Pancreas (tissue), 10 donors: ENCODE data around the gene DNAJC15. TPM values are rescaled to one million over a fixed set of nuclear protein-coding genes. Genes with fewer than 3 reads are reported as not detected.
"Not testable (repeated sequence)": the region's sequence is repeated elsewhere in the genome, so short reads cannot be mapped to it uniquely, and the experiment has no call there.

Experiments used
- ATAC-seq, 4 donors: fragments of 200-7000 bp; cut with Tn5 transposase; one replicate each; pipeline versions ENCODE4 v1.8.0 to v1.9.1; 2020; ENCODE audit warnings: mild to moderate bottlenecking in 4 of 4, moderate library complexity in 4 of 4
- DNase-seq, 6 donors: peaks; one replicate each; pipeline ENCODE4 v3.0.0-alpha.2; 2020
- FAIRE-seq: peaks from 2 replicates; lab custom pipeline; 2012; peaks lifted over from hg19 to GRCh38; lab: Jason Lieb, UNC
- H3K27ac ChIP-seq, 4 donors: fragments of 200-600 bp; sonication (generic); 1 replicate in 3 of 4; 2 replicates in 1 of 4; pipeline versions ENCODE4 v1.5.0 to v1.8.0; 2020
- H3K27me3 ChIP-seq, 4 donors: fragments of 200-600 bp; one replicate each; pipeline ENCODE4 v1.8.0; 2021
- H3K36me3 ChIP-seq, 3 donors: fragments of 200-600 bp; sonication (generic) in 1 of 3; one replicate each; pipeline versions ENCODE4 v1.5.0 to v1.8.0; 2020 to 2021
- H3K4me1 ChIP-seq, 3 donors: fragments of 200-600 bp; one replicate each; pipeline ENCODE4 v1.8.0; 2021
- H3K4me3 ChIP-seq, 4 donors: fragments of 200-600 bp; sonication (generic) in 2 of 4; one replicate each; pipeline versions ENCODE4 v1.5.0 to v1.8.0; 2020 to 2021
- H3K9me3 ChIP-seq, 4 donors: fragments of 200-600 bp; one replicate each; pipeline ENCODE4 v1.8.0; 2021
- WGBS, 2 donors: extraction: QIAGEN DNeasy Blood & Tissue Kit; methylation state at CpG; one replicate each; pipeline ENCODE4 v1.1.7; 2013; 5-methylcytosine and 5-hydroxymethylcytosine counted together
- intact Hi-C, 3 donors: fragments of 100-400 bp; cut with DNase I; formaldehyde crosslinking; loops; one replicate each; pipeline versions ENCODE4 v1.11.1 to v1.14.2; 2022
- polyA plus RNA-seq, 2 donors: library from polyadenylated mRNA; stranded (reverse); fragments of 200-250 nt; gene quantifications; one replicate each; pipeline ENCODE4 v1.2.3, GENCODE V29; 2013
- total RNA-seq, 6 donors: library from RNA; stranded (reverse); fragmentation: NEBNext Ultra II Directional in 4 of 6; extraction: Animal tissue kit (Norgen Biotek cat#: 25700) in 4 of 6; gene quantifications; one replicate each; pipeline versions ENCODE4 v1.2.1 to v1.2.4, GENCODE V29; 2021 to 2023
- TF ChIP-seq, protein P1 (sequence below), 4 donors: fragments of 200-600 bp; sonication (generic) in 3 of 4; IDR thresholded peaks; one replicate each; pipeline versions ENCODE4 v1.5.0 to v1.8.0; 2021; ENCODE audit warnings: antibody characterized with exemption in 4 of 4
- donor health status: healthy with polysubstance abuse.
- donor health status: DM: no; HTN: no; CAD: no; lungs with moderate emphysema.
- donor health status: DM: no; HTN: no; CAD: no.
- donor health status: control.
- donor health status: control.
- donor health status: Bipolar disorder and iron deficiency.
- donor health status: DM: yes; HTN: yes; CAD: no.
- donor health status: DM: no; HTN: no; CAD: no.
- donor health status: DM: no; HTN: no; CAD: no.
- donor health status: DM: yes; HTN: yes; CAD: no.

Gene DNAJC15
- total and polyA plus RNA-seq, 8 donors, result 5.2 to 10.2 (median 6.8) TPM

DNA sequence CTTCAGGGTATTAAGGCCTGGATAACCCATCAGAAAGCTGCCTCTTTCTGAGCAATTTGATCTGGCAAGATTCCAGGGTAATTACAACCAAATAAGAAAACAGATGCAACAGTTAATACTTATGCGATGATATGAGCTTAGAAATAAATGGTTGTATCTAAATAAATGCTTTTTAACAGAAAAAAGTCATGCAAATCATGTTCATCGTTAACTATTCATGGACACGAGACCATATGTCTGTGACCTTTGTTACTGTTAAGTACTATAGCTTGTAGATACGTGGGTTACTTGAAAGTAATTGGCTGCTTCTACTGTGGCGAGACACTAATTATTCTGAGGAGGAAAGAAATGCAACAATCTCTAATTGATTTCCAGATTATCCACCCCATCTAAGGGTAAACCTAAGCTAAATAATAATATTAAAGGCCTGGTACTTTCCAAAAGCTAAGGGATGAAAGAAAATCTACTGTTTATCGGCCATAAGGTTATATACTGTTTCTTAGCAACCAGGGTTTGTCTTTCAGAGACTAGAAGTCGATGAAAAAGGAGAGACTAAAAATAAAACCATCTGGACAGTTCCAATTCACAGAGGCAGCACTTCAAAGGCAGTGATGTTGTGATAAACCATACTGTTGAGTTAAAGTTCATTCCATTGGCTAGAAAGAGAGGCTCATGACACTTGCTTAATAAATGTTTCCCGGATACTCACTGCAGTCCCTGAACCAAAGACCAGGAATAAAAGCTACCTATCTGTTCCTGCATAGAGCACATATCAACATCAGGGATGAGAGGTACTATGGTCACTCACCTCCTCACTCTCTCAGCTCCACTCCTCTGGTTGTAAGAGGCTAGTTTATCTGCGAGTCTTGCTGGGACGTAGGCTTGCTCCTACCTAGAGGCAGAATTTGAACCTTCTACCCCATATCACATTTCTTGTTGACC, 32.8 kb upstream of the DNAJC15 start:
- intact Hi-C loops, result no loop called here
- H3K27me3 ChIP-seq, result no peaks in the 10 kb centered on the region
- 79 to 85% methylated on average over 10 of the region's 10 CpGs for WGBS, 2 donors
- H3K4me1 ChIP-seq, result peaks cover 0 to 7% (median 3%) of the 10 kb centered on the region in 3 donors
- ATAC-seq (peak in 3 of 4 donors; percentile 3 to 33 (median 33)), DNase-seq (no peak), FAIRE-seq (peak; percentile 45)
- H3K36me3 ChIP-seq, result no peaks in the 10 kb centered on the region
- TF ChIP-seq, protein P1, sequence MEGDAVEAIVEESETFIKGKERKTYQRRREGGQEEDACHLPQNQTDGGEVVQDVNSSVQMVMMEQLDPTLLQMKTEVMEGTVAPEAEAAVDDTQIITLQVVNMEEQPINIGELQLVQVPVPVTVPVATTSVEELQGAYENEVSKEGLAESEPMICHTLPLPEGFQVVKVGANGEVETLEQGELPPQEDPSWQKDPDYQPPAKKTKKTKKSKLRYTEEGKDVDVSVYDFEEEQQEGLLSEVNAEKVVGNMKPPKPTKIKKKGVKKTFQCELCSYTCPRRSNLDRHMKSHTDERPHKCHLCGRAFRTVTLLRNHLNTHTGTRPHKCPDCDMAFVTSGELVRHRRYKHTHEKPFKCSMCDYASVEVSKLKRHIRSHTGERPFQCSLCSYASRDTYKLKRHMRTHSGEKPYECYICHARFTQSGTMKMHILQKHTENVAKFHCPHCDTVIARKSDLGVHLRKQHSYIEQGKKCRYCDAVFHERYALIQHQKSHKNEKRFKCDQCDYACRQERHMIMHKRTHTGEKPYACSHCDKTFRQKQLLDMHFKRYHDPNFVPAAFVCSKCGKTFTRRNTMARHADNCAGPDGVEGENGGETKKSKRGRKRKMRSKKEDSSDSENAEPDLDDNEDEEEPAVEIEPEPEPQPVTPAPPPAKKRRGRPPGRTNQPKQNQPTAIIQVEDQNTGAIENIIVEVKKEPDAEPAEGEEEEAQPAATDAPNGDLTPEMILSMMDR (IDR thresholded peaks at IDR 0.05), result no peak
- no peak overlapping the region for H3K4me3 ChIP-seq
- H3K9me3 ChIP-seq, result no peaks in the 10 kb centered on the region
- peak overlapping the region in 2 of 4 donors; percentile 75 to 85 for H3K27ac ChIP-seq

DNA sequence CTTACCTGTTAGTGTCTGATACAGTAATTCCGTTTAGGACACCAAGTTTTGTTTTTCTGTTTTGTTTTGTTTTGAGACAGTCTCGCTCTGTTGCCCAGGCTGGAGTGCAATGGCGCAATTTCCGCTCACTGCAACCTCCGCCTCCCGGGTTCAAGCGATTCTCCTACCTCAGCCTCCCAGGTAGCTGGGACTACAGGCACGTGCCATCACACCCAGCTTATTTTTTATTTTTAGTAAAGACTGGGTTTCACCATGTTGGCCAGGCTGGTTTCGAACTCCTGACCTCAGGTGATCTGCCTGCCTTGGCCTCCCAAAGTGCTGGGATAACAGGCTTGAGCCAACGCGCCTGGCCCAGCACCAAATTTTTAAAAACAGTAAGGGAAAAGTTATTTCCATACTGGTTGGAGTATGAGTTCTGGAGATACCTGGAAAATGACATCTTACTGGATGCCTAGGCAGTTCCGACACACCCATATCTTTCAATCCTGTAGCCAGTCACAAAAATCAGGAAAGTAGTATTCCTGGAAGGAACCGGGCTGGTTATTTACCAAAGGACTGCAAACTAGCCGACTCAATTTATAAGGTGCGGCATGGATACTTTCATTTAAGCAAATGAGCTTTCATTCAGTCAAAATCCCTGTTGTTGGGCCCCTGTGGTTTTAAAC, 32.0 kb upstream of the DNAJC15 start:
- H3K27ac ChIP-seq, result peak overlapping the region; percentile 46 to 85 (median 76)
- H3K27me3 ChIP-seq, H3K36me3 ChIP-seq, DNase-seq, H3K4me1 ChIP-seq, intact Hi-C loops, H3K9me3 ChIP-seq, FAIRE-seq: not testable (repeated sequence)
- WGBS, 2 donors, result 71 to 73% methylated on average over 15 of the region's 15 CpGs
- peak overlapping the region in 3 of 4 donors; percentile 46 to 68 (median 61) for H3K4me3 ChIP-seq
- peak; percentile 14 to 38 (median 33) for ATAC-seq

DNA sequence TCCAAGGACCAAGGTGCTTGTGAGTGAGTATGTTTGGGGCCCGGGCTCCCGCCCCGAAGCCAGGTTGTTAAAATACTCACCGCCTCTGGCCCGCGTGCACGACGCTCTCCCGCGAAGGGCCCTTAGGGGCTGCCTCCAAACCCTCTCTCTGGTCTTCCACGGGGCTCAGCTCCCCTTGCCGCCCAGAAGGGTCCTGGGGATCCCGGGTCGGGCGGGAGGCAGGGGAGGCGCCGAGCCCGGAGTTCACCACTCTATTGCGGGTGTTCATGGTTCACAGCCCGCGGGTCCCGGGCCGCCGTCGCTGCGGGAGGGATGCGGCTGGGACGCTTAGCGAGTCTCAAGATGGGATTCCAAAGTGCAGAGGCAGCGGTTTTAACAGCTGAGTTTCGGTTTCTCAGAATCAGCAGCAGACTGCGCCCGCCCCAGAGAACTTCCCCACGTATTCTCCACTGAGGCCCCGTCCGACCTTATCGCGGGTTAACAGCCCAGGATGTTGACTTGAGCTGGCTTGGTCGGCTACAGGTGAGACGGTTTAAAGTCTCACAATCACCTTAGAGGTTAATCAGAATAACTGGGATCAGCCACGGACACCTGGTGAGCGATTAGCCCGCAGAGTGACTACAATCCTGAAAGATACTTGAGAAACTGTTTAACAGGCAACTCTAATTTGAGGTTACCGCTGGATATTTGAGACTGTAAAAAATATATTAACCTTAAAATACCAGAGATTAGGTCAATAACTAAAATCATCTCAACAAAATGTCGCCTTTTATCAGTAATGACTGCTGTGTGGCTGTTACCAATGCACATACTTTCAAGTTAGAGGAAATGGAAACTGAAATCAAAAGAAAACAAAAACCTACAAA, 31.3 kb upstream of the DNAJC15 start, which contains the start of gene EPSTI1:
TSS of gene EPSTI1 (minus strand) at position 344 of the 866 bp plus-strand sequence. CDS start at position 268, 76 bp downstream.
- Histone ChIP-seq H3K27ac (peak within 1 kb of the TSS; percentile 46 to 85 (median 76)), H3K4me1 (peaks cover 0 to 7% (median 3%) of the 10 kb centered on the region in 3 donors), H3K27me3 (no peaks in the 10 kb centered on the region), H3K4me3 (peak within 1 kb of the TSS; percentile 35 to 68 (median 54)), H3K9me3 (no peaks in the 10 kb centered on the region), H3K36me3 (no peaks in the 10 kb centered on the region)
- TF ChIP-seq, protein P1 (IDR thresholded peaks at IDR 0.05), result no peak
- DNase-seq (peak; percentile 37 to 77 (median 55)), FAIRE-seq (no peak), ATAC-seq (peak; percentile 71 to 89 (median 87))
- intact Hi-C loops, result no loop called here
- 0 to 1% methylated on average over 45 of the region's 45 CpGs for WGBS, 2 donors

DNA sequence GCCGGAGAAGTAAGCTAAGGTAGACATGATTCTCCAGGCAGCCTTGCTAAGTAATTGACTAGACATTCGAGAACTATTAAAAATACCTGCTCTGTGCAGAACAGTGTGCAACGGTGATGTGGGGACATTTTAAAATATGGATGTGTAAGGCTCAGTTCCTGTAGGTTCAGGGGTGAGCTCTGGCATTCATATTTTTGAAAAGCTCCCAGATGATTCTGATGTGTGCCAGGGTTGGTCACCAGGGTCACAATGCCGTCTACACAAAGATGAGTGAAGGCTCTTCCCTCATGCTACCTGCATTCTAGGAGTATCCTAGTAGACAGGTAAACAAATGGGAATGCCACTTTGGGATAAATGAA, 30.6 kb upstream of the DNAJC15 start:
- ATAC-seq, result peak in 1 of 4 donors; percentile 2
- DNase-seq, result no peak
- TF ChIP-seq, protein P1 (IDR thresholded peaks at IDR 0.05), result no peak
- Histone ChIP-seq H3K4me1 (peaks cover 0 to 7% (median 3%) of the 10 kb centered on the region in 3 donors), H3K4me3 (peak overlapping the region in 3 of 4 donors; percentile 46 to 68 (median 61)), H3K9me3 (no peaks in the 10 kb centered on the region), H3K27ac (peak overlapping the region in 2 of 4 donors; percentile 75 to 85), H3K27me3 (no peaks in the 10 kb centered on the region), H3K36me3 (no peaks in the 10 kb centered on the region)
- intact Hi-C loops, result no loop called here
- WGBS, 2 donors, result 19 to 35% methylated on average over 4 of the region's 4 CpGs
- no peak for FAIRE-seq
